NCI-H345 treated with DMSO at 0.1 percent for 48 hours (cell line): ENCODE results near the gene GOLGA6L9.
"Not testable (repeated sequence)": the region's sequence is repeated elsewhere in the genome, so short reads cannot be mapped to it uniquely, and the experiment has no call there.

ENCODE experiments used
- DNase-seq: peaks from one replicate; lab custom pipeline; 2025; ENCODE audit not compliant: unreplicated experiment; lab: John Stamatoyannopoulos, UW

The GOLGA6L9 gene, protein sequence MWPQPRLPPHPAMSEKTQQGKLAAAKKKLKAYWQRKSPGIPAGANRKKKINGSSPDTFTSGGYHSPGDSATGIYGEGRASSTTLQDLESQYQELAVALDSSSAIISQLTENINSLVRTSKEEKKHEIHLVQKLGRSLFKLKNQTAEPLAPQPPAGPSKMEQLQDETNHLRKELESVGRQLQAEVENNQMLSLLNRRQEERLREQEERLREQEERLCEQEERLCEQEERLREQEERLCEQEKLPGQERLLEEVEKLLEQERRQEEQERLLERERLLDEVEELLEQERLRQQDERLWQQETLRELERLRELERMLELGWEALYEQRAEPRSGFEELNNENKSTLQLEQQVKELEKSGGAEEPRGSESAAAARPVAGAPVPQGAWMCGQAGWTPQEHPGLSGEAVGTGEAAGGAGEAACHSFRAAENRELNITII

GRCh38 chr15:82429693-82430092 is at the start of gene GOLGA6L9:
GOLGA6L9 (plus strand) TSS chr15:82429816; CDS start chr15:82430080, 264 bp downstream.
- not testable (repeated sequence) for DNase-seq

- not testable (repeated sequence) for DNase-seq
These were observed 48.2 kb upstream of the GOLGA6L9 start for GRCh38 chr15:82381330-82381955.

GRCh38 chr15:82387209-82387608 is 42.4 kb upstream of the GOLGA6L9 start:
- DNase-seq: not testable (repeated sequence)

DNA sequence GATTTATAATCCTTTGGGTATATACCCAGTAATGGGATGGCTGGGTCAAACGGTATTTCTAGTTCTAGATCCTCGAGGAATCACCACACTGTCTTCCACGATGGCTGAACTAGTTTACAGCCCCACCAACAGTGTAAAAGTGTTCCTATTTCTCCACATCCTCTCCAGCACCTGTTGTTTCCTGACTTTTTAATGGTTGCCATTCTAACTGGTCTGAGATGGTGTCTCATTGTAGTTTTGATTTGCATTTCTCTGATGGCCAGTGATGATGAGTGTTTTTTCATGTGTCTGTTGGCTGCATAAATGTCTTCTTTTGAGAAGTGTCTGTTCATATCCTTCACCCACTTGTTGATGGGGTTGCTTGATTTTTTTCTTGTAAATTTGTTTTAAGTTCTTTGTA is 39.5 kb upstream of the GOLGA6L9 start:
- not testable (repeated sequence) for DNase-seq

DNA sequence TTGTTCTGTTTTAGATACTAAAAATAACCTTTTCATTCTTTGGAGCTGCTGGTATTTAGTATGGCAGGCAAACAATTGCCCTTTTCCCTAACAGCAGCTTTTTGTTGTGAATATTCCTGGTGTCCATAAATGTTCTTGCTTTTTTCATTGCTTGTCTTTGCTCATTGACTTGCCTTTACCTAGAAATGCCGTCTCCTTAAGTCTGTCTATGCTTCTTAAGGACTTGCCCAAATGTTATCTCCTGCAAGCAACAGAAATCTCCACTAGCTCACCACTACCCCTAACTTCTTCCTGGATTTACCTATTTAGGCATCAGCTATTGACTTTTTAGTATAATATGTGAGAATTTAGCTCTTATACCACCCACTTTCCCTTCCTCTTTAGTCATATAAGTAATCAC is 37.5 kb upstream of the GOLGA6L9 start:
- not testable (repeated sequence) for DNase-seq

DNA sequence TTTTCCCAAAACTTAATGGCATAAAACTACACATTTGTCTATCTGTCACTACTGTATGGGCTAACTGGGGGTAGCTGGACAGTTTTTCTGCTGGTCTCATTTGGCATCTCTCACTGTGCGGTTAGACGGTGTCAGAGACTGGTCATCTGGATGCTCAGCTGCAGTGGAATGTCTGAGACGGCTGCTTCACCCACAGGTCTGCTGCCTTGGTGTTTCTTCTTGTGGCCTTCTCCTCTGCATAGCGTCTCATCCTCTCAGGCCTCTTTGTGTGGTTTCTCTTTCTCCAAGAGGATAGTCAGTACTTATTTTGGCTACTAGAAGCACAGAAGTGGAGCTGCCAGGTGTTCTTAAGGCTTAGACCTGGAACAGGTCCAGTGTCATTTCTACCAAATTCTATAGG is 35.9 kb upstream of the GOLGA6L9 start:
- no peak for DNase-seq

DNA sequence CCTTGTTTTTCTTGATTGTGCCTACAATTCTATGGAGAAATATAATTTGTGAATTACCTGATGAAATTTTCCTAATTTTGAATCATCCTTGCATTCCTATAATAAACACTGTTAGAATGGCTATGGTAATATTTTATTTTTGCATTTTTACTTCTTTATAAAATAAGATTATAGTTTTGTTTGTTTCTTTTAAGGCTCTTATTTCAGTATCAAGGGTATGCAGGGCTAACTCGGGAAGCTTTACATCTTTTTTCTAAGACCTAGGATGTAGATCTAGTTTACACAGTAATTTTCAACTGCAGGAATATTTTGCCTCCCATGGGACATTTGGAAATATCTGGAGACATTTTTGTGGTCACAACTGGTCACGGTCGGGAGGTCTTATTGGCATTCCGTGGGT is 33.8 kb upstream of the GOLGA6L9 start:
- not testable (repeated sequence) for DNase-seq

DNA sequence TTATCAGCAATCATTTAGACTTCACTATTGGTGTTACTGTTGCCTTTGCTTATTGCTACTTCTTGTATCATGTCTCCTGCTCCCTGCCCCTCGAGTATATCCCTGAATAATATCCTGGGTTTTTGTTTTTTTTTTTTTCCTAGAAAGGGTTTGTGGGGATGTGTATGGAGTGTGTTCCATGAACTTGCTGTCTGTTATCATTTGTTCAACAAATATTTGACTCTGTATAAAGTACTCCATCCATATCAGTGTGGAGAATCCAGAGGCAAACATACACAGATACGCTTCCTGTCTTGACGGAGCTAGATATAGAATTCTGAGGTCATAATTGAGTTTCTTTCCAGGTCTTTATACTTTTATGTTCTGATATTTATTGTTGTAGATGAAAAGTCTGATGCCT is 31.8 kb upstream of the GOLGA6L9 start:
- no peak for DNase-seq

- no peak for DNase-seq
These were observed 30.8 kb upstream of the GOLGA6L9 start for GRCh38 chr15:82398785-82399184.

- DNase-seq: not testable (repeated sequence)
These were observed 30.1 kb upstream of the GOLGA6L9 start for GRCh38 chr15:82399366-82400103.

GRCh38 chr15:82401918-82402317 is 27.7 kb upstream of the GOLGA6L9 start:
- DNase-seq: not testable (repeated sequence)

- DNase-seq: not testable (repeated sequence)
These were observed 27.3 kb upstream of the GOLGA6L9 start for GRCh38 chr15:82402341-82402740.

- DNase-seq: not testable (repeated sequence)
These were observed 23.4 kb upstream of the GOLGA6L9 start for GRCh38 chr15:82406211-82406610.

- not testable (repeated sequence) for DNase-seq
These were observed 19.3 kb upstream of the GOLGA6L9 start for GRCh38 chr15:82410306-82410705.

DNA sequence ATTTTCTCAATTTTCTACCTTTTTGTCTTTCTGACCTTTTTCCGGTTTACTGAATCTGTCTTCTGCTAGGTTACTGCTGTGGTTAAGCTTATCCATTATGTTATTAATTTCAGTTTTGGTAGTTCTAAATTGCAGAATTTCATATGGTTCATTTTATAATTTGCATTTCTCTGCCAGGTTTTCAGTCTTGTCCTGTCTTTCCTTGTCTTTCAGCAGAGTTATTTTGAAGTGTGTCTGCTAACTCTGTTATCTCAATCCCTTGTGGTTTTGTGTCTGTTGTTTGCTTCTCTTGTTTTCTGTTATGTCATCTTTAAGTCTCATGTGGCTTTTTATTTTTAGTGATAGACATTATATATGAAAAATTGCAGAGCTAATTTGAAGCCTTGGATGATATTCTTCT is 18.0 kb upstream of the GOLGA6L9 start:
- DNase-seq: not testable (repeated sequence)

GRCh38 chr15:82414525-82415191 is 15.0 kb upstream of the GOLGA6L9 start:
- DNase-seq: not testable (repeated sequence)

GRCh38 chr15:82420516-82420915 is 9.1 kb upstream of the GOLGA6L9 start:
- not testable (repeated sequence) for DNase-seq

GRCh38 chr15:82420966-82421365 is 8.7 kb upstream of the GOLGA6L9 start:
- DNase-seq: not testable (repeated sequence)

DNA sequence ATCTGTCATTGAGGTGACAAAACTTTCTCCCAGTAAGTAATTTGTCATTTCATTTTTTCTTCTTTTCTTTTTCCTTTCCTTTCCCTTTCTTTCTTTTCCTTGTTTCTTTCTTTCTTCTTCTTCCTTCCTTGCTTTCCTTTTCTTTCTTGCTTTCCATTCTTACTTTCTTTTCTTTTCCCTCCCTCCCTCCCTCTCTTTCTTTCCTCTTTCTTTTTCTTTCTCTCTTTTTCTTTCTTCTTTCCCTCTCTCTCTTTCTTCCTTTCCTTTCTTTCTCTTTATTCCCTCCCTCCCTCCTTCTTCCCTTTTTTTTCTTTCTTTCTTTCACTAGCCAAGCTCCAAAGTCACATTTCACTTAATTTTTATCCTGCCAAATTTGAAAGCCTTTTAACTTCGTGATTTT is 2.5 kb upstream of the GOLGA6L9 start:
- not testable (repeated sequence) for DNase-seq

GRCh38 chr15:82445420-82445819 is 15.8 kb downstream of the GOLGA6L9 start:
- not testable (repeated sequence) for DNase-seq

DNA sequence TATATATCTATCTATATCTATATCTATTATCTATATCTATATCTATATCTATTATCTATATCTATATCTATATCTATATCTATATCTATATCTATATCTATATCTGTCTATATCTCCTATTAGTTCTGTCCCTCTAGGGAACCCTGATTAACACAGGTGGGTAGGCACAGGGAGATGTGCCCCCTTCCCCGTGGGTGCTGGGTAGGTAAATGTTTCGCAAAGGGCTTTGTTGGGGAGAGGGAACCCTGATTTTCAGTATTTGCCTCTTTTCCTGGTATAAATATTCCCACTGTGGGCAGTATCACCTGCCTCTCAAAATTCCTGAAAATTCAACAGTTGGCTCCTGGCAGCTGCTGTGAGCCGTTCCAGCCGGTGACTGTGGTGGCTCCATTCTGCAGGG is 27.7 kb downstream of the GOLGA6L9 start:
- not testable (repeated sequence) for DNase-seq
